ENCODE data around the gene TPK1. TPM values are rescaled to one million over a fixed set of nuclear protein-coding genes. Genes with fewer than 3 reads are reported as not detected.

The TPK1 gene
- total RNA-seq, 1 experiment from 2014 or later: 3.1 TPM

- Histone ChIP-seq H3K4me1 (ENCODE audit: insufficient read depth, low read length) (no peaks in the 10 kb centered on the region), H2BK120ac (ENCODE audit: low read depth, low read length, poor library complexity, severe bottlenecking) (no peak overlapping the region), H3K9ac (ENCODE audit: extremely low read depth, insufficient read length, low read length) (no peak overlapping the region), H3K56ac (ENCODE audit: insufficient read length, low read depth, low read length) (no peak overlapping the region), H3K4ac (ENCODE audit: low read depth, low read length) (no peak overlapping the region), H3K27me3 (ENCODE audit: insufficient read depth, low read length) (no peaks in the 10 kb centered on the region), H3K79me2 (ENCODE audit: insufficient read depth, low read length) (no peaks in the 10 kb centered on the region), H3K9me3 (ENCODE audit: control insufficient read depth, low read depth, low read length) (no peaks in the 10 kb centered on the region), H2AK5ac (ENCODE audit: insufficient read length, low read length) (no peak overlapping the region), H2BK15ac (ENCODE audit: low read depth, low read length) (no peak overlapping the region), H3K27ac (ENCODE audit: insufficient read length, low read depth, low read length) (no peak overlapping the region), H4K8ac (replicated peaks; ENCODE audit: insufficient read length, low read depth, low read length) (no peak overlapping the region), H3T11ph (ENCODE audit: low read length) (no peak overlapping the region), H2BK12ac (ENCODE audit: insufficient read length, low read depth, low read length) (no peak overlapping the region), H3K23me2 (ENCODE audit: insufficient read length, low read depth, low read length, poor library complexity, severe bottlenecking) (no peaks in the 10 kb centered on the region), H2BK20ac (ENCODE audit: low read depth, low read length, poor library complexity, severe bottlenecking) (no peak overlapping the region), H4K5ac (ENCODE audit: insufficient read length, low read depth, low read length) (no peak overlapping the region), H3K14ac (ENCODE audit: insufficient read depth, low read length) (no peak overlapping the region), H4K91ac (ENCODE audit: insufficient read length, low read depth, low read length) (no peak overlapping the region), H2AFZ (ENCODE audit: low read length) (no peak overlapping the region), H4K20me1 (ENCODE audit: control insufficient read depth, insufficient read depth, insufficient read length) (no peaks in the 10 kb centered on the region), H3K79me1 (ENCODE audit: insufficient read depth, low read depth, low read length, poor library complexity, severe bottlenecking) (no peaks in the 10 kb centered on the region), H2BK5ac (ENCODE audit: insufficient read length, low read length) (no peak overlapping the region), H3K18ac (ENCODE audit: insufficient read length, low read depth, low read length) (no peak overlapping the region), H3K23ac (ENCODE audit: insufficient read length, low read depth, low read length) (no peak overlapping the region), H3K4me2 (ENCODE audit: insufficient read depth, insufficient read length, low read length) (no peak overlapping the region)
- H3K36me3 Mint-ChIP-seq (ENCODE audit: insufficient read depth in 1 of 3, low read depth in 3 of 3): no peaks in the 10 kb centered on the region
- H3K27ac Mint-ChIP-seq: no peak overlapping the region
- DNase-seq: no peak
- H3K4me3 Mint-ChIP-seq: no peak overlapping the region
- whole genome bisulfite sequencing (ENCODE audit: extremely low coverage, insufficient read length, low lambda C conversion rate): no CpG with 5 or more reads among the region's 4 CpGs
- no peaks in the 10 kb centered on the region for H3K4me1 Mint-ChIP-seq
- no peak for TF ChIP-seq CTCF (conservative IDR thresholded peaks at IDR 0.05)
- no peaks in the 10 kb centered on the region for H3K27me3 Mint-ChIP-seq (ENCODE audit: low read depth)
- H3K9me3 Mint-ChIP-seq: no peaks in the 10 kb centered on the region
Measured at GRCh38 chr7:144710791-144711190, 125.1 kb downstream of the TPK1 start.

Measured in H9 (cell line).